ENCODE data around the gene DOK4.

GRCh38 chr16:57530104-57530521, 43.8 kb upstream of the DOK4 start:
- TF ChIP-seq CTCF (conservative IDR thresholded peaks at IDR 0.05; ENCODE audit: low read length) = no peak
- no peak for TF ChIP-seq EZH2phosphoT487 (IDR thresholded peaks at IDR 0.05; ENCODE audit: borderline replicate concordance)
